Epithelial cell of esophagus (primary cell): Measurements from ENCODE around the gene MTHFD1L.
A peak's percentile ranks its signal among the peaks of the same experiment; 100 is the strongest.
"Not testable (repeated sequence)": the region's sequence is repeated elsewhere in the genome, so short reads cannot be mapped to it uniquely, and the experiment has no call there.

Source experiments
- DNase-seq: peaks from one replicate; pipeline ENCODE4 v3.0.0; 2010; ENCODE audit warnings: low read depth
- H3K4me3 ChIP-seq: 2 replicates; pipeline ENCODE4 v1.5.1; 2011; ENCODE audit warnings: mild to moderate bottlenecking, low read length, control low read depth
- TF ChIP-seq, protein P1 (sequence below): IDR thresholded peaks from 2 replicates; pipeline ENCODE4 v1.5.1; 2011; ENCODE audit warnings: low read depth, mild to moderate bottlenecking, low read length, control low read depth, inconsistent platforms; ENCODE audit not compliant: insufficient read depth; ENCODE audit errors: missing control alignments

Gene MTHFD1L

DNA sequence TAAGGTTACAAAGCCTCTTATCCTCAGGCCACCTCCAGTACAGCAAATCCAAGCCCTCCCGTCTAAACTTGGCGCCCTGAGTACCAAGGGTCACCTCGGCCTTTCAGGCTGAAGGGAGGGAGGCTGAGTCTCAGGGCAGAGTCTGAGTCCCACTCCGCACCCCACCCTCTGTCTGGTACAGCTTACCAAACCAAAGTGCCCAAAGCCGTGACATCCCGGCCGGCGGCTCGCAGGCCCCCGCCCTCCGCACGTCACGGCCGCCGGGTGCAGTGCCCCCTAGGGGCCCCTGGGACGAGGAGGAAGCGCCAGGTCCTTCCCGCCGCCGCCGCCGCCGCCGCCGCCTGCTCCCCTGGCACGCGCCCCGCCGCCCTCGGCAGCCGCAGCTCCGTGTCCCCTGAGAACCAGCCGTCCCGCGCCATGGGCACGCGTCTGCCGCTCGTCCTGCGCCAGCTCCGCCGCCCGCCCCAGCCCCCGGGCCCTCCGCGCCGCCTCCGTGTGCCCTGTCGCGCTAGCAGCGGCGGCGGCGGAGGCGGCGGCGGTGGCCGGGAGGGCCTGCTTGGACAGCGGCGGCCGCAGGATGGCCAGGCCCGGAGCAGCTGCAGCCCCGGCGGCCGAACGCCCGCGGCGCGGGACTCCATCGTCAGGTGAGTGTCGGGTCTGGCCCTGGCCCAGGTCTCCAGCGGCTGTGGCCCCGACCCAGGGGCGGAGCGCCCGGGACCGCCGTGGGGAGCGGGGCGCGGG lies at the start of gene MTHFD1L:
TSS of gene MTHFD1L (plus strand) at position 297 of the 741 bp plus-strand sequence. CDS start at position 418, 121 bp downstream.
- peak; percentile 79 for DNase-seq
- TF ChIP-seq, protein P1, sequence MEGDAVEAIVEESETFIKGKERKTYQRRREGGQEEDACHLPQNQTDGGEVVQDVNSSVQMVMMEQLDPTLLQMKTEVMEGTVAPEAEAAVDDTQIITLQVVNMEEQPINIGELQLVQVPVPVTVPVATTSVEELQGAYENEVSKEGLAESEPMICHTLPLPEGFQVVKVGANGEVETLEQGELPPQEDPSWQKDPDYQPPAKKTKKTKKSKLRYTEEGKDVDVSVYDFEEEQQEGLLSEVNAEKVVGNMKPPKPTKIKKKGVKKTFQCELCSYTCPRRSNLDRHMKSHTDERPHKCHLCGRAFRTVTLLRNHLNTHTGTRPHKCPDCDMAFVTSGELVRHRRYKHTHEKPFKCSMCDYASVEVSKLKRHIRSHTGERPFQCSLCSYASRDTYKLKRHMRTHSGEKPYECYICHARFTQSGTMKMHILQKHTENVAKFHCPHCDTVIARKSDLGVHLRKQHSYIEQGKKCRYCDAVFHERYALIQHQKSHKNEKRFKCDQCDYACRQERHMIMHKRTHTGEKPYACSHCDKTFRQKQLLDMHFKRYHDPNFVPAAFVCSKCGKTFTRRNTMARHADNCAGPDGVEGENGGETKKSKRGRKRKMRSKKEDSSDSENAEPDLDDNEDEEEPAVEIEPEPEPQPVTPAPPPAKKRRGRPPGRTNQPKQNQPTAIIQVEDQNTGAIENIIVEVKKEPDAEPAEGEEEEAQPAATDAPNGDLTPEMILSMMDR, result peak; percentile 35
- peak within 1 kb of the TSS; percentile 67 for H3K4me3 ChIP-seq

DNA sequence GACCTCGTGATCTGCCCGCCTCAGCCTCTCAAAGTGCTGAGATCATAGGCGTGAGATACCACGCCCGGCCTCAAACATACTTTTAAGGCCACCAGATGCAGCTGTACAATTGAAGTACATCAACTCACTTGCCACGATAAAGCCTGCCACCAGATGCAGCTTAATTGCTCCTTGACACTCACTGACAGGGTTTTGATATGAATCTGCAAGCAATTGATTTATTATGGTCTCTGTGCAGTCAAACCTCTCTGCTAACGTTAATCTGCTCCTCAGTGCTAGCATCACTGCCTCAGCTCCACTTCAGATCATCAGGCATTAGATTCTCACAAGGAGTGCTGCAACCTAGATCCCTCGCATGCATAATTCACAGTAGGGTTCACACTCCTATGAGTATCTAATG lies 48.9 kb upstream of the MTHFD1L start:
- H3K4me3 ChIP-seq, DNase-seq: not testable (repeated sequence)

DNA sequence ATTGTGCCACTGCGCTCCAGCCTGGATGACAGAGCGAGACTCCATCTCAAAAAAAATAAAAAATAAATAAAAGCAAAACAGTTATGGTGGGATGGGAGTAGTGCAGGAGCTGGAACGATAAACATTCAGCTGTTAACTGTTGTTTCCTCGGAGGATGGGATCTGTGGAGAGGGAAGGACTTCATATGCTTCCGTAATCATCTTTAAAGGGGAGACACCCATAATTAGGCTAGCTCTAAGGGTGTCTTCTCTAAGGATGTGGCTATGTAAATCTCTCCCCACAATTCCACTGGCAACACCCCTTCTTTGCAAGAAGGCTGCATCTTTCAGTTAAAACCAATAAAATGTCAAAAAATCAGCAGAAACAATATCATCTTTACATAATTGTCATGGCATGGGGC lies 42.6 kb upstream of the MTHFD1L start:
- TF ChIP-seq, protein P1, result no peak
- DNase-seq, result no peak
- no peak overlapping the region for H3K4me3 ChIP-seq

DNA sequence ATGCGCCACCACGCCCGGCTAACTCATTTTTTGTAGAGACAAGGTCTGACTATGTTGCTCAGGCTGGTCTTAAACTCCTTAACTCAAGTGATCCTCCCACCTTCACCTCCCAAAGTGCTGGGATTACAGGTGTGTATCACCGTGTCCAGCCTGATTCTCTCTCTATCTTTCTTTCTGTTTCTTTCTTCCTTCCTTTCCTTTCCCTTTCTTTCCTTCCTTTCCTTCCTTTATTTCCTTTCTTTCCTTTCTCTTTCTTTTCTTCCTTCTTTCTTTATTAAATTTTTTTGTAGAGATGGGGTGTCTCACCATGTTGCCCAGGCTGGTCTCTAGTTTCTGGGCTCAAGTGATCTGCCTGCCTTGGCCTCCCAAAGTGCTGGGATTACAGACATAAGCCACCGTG lies 38.7 kb upstream of the MTHFD1L start:
- no peak overlapping the region for H3K4me3 ChIP-seq
- DNase-seq, result peak; percentile 7
- TF ChIP-seq, protein P1, result no peak

DNA sequence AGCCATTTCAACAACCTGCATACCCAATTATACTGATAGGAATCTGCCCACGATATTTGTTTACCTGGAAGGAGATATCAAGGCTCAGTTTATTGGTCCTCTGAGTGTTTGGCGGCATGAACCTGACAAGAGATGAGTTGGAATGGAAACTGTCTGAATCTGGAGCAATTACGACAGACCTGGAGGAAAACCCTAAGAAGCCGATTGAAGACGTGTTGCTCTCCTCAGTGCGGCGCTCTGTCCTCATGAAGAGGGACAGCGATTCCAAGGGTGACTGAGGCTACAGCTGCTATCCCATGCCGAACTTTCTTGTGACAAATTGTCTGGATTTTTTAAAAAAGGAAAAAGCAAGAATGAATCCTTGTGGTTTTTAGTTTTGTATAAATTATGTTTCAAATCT lies 37.4 kb upstream of the MTHFD1L start:
- not testable (repeated sequence) for H3K4me3 ChIP-seq

DNA sequence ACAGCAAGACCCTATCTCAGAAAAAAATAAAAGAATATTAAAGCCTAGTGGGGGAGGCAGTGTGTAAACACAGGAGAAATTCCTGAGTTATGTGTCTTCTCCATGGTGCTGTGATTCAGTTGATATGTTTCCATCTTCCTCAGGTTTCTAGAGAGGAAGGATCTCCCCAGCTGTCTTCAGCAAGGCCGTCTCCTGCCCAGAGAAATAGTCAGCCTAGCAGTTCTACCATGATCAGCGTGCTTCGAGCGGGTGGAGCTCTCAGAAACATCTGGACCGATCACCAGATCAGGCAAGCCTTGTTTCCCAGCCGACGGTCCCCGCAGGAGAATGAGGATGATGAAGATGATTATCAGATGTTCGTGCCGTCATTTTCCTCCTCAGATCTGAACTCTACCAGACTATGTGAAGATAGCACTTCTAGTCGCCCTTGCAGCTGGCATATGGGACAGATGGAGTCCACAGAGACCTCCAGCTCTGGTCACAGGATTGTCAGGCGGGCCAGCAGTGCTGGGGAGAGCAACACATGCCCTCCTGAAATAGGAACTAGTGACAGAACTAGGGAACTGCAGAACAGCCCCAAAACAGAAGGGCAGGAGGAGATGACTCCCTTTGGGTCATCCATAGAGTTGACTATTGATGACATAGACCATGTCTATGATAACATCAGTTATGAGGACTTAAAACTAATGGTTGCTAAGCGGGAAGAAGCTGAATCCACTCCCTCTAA lies 34.9 kb upstream of the MTHFD1L start:
- DNase-seq, result no peak
- TF ChIP-seq, protein P1, result no peak
- no peak overlapping the region for H3K4me3 ChIP-seq

More for the DNA sequence above, 37.4 kb upstream of the MTHFD1L start:
- not testable (repeated sequence) for DNase-seq

DNA sequence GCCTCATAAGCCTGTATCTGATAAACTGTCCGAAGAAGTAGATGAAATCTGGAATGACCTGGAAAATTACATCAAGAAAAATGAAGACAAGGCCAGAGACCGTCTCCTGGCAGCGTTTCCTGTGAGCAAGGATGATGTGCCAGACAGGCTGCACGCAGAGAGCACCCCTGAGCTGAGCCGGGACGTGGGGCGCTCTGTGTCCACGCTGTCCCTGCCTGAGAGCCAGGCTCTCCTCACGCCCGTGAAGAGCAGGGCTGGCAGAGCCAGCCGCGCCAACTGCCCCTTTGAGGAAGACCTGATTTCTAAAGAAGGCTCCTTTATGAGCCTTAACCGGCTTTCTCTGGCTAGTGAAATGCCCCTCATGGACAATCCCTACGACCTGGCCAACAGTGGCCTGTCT lies 33.9 kb upstream of the MTHFD1L start:
- H3K4me3 ChIP-seq, result no peak overlapping the region
- no peak for DNase-seq
- TF ChIP-seq, protein P1, result no peak

DNA sequence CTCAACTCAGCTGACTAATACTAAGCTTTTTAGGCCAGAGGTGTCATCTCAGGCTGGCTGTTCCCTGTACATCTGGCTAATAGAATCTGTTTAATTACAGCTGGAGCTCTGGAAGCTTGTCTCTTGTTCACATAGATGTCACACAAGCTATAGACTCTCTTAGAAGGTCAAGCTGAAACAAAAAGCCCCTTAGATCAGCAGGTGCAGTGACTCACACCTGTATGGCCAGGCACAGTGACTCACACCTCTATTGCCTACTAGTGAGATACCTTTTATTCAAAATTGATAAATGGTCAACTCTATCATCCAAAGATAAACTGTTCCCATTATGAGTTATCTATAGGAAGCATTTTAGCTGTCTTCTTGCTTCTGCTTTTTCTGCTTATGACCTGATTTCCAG lies 29.9 kb upstream of the MTHFD1L start:
- TF ChIP-seq, protein P1, result no peak
- DNase-seq, result peak; percentile 57

More for the DNA sequence above, 29.9 kb upstream of the MTHFD1L start:
- H3K4me3 ChIP-seq, result no peak overlapping the region
